ENCODE measurements around the gene MYBPC1.

DNA sequence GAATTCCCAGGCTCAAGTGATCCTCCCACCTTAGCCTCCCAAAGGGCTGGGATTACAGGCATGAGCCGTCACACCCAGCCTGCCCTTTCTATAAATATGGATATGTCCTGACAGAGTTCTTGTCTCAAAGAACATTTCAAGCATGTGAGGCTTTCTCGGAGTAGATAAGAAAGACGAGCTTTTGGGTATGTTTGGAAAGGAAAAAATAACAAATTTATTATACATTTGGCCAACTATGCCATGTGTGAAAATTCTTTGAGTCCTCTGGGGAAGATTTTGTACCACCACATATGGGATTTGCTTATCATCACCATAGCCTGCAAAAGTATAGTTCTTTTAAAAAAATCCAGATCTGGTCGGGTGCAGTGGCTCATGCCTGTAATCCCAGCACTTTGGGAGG, 23.7 kb upstream of the MYBPC1 start:
- no peak for TF ChIP-seq EZH2 (IDR thresholded peaks at IDR 0.05; ENCODE audit: borderline replicate concordance, low read depth, low read length, poor library complexity, severe bottlenecking)
- TF ChIP-seq, protein P1, sequence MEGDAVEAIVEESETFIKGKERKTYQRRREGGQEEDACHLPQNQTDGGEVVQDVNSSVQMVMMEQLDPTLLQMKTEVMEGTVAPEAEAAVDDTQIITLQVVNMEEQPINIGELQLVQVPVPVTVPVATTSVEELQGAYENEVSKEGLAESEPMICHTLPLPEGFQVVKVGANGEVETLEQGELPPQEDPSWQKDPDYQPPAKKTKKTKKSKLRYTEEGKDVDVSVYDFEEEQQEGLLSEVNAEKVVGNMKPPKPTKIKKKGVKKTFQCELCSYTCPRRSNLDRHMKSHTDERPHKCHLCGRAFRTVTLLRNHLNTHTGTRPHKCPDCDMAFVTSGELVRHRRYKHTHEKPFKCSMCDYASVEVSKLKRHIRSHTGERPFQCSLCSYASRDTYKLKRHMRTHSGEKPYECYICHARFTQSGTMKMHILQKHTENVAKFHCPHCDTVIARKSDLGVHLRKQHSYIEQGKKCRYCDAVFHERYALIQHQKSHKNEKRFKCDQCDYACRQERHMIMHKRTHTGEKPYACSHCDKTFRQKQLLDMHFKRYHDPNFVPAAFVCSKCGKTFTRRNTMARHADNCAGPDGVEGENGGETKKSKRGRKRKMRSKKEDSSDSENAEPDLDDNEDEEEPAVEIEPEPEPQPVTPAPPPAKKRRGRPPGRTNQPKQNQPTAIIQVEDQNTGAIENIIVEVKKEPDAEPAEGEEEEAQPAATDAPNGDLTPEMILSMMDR (conservative IDR thresholded peaks at IDR 0.05; ENCODE audit: low read depth, low read length): no peak
